T1000 (cell line): ENCODE data around the gene SOBP.

ENCODE experiments used
- DNase-seq: peaks from one replicate; lab custom pipeline; 2025; ENCODE audit warnings: mixed read lengths; lab: John Stamatoyannopoulos, UW

Gene SOBP

DNA sequence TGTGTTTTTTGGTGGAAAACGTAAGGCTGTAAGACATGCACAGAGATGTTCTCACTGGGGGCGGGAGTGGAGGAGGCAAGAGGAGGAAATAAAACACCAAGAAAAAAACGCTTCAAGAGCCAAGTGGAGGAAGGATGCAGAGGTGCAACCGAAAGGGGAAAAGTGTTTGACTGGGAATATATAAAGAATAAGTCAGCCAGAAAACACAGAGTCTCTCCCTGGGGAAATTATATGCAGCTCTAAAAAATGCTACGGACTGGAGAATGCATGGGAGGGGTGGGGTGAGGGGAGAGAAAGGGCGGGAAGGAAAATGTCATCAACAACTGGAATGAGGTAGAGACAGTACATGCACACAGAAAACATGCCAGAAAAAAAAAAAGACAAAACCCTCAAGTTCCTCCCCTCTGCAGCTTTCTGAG, 200.7 kb downstream of the SOBP start:
- no peak for DNase-seq

DNA sequence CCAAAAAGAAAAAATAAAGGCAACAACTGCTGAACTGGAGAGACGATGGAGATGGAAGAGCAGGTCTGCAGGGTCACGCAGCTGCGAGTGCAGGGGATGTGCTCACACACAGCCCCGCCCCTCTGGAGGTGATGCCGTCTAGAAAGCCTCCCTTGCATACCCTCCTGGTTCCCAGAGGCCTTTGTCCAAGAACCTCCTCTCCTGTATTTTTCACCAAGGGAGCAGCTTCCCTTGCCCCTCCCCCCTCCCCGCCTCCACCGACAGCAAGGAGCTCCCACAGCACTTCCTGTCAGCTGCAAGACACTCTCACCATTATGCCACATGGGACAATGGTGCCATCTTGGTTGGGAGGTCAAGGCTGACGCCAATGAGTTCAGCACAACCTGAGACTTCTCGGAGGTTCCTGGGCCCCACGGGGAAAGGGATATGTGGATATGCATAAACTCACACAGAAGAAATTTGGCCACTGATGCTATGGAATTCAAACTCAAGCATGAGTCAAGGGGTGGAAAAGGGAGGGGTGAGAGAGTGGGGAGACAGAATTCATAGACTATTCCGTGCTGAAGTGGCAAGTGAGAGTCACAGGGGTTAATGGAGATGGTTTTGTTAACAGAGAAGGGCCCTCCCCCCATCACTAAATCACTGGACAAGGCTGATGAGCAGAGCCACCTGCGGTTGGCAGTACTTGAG, 201.3 kb downstream of the SOBP start:
- peak; percentile 12 for DNase-seq

DNA sequence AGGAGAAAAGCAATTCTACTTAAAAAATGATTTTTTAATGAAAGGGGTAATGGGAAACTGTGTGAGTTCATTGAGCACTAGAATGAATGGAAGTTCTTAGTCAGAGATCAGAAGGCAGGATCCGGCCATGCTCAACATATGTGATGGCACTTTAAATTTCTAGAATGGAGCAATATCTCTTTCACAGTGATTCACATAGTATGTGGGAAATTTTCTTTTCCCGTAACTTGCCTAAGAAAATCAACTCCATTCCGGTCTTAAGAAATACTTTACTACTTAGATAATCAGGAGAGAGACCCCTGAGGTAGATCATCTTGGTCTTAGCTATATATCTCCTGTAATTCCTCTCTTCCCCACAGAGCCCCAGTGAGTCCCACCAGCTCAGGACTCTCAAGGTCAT, 202.4 kb downstream of the SOBP start:
- DNase-seq: no peak

DNA sequence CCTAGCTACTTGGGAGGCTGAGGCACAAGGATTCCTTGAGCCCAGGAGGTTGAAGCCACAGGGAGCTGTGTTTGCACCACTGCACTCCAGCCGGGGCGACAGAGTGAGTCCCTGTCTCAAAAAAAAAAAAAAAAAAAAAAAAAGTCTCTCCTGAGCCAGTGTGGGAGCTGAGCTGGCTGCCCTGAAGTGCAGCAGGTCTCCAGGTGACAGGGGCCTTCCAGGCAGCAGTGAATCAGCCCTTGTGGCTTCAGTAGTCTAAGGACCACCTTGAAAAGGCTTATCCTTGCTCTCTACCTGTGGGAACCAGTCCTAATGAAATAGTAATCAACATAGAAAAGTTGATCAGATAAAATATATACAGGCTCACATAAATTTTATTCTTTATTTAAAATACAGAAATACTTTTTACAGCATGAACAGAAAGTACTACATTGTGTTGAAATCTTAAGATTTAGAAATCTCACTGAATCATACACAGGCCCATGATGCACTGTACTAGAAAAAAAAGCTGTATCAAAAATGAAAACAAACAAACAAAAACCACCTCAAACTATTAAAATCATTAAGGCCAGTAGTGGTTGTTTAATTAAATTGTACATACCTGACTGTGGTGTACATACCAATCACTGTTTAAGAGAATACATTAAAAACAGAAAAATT, 205.3 kb downstream of the SOBP start:
- no peak for DNase-seq

DNA sequence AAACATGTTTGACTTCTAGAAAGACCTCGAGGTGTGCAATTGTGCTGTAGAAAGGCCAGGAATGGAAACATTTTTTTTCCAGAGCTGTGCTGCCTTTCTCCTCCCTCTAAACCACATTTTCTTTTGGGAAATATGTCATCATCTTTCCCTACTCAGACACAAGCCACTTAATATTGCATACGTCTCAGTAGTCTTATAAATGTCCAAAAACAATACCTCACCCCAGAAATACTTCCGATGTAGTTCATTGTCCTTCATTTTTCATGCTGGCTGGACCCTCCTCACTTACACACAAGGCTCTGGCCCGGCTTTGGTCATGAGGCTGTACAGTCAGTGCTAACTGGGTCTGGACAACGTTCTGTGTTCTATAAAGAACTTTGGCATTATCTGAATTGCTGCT, 207.8 kb downstream of the SOBP start:
- DNase-seq: no peak

DNA sequence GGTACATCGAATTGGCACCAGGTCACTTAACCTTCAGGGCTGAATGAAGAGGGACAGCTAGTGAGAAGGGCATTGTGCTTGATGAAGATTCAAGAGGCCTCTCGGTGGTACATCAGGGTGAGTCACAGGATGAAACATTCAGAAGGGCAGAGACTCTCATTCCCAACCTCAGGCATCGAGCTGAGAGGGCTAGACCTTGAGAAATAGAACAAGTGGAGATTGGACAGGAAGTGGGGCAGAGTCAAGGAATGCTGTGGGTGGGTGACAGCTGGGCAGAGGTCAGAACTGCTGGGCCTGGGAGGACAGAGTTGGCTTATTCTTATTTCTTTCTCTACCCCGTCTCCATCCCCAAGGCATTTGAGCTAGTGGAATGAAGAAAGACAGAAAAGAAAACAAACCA, 208.2 kb downstream of the SOBP start:
- DNase-seq: no peak

DNA sequence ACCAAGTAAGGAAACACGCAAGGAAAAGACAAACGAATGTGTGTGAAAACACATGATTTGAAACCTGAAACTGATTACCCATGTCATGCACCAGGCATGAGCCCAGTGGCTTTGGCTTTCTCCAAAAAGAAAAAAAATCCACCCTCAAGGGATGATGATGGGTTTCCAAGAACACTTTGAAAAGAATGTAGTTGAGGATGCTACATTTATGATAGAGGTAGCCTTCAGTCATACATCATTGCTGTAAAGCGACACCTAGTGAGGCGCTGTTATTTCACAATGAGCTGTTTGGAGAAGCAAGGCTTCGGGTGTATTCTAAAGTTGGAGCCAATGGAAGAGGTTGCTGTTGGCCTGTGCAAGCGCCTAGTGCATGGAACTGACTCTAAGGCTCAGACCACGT, 209.3 kb downstream of the SOBP start:
- no peak for DNase-seq

DNA sequence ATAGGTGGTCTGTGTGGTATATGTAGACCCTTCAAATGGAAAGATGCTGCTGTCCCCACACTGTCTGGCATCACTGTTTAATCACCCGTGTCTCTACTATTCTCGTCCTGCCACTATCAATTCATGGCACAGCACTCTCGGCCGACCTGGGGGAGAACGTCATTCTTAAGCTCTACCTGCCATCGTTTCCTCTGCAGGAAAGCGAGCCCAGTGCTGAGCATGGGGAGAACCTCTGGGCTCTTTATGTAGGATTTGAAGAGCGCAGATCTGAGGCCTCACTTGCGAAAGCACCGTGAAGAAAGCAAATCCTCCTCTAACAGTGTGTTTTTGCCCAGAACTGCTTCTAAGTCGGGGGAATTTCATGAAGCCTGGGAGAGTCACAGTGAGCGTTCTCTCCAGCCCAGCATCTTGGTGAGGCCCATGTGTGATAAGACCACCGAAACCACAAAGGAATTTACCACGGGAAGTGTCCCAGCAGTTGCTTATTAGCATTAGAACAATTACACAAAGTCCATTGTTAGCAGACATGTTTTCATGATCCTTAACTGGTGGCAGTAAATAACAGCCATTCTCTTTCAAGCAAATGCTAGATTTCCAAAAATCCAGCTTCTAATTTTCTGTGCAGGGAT, 209.9 kb downstream of the SOBP start:
- no peak for DNase-seq

DNA sequence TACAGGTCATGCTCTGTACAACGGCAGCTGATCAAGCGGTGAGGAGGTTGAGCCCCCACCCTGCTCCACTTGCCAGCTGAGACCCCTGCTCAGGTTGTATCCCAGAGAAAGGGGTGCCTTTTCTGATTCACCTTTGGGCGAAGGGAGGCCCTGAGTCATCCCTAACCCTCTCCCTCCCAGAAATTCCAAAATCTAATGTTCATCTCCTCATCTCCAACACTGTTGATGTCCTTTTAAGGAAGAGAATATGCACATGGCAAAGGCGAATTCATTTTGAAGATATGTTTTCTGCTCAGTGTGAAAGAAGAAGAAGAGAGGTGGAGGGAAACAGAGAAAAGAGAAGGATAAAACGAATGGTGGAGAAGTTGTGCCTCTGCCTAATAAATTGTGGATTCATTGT, 213.7 kb downstream of the SOBP start:
- DNase-seq: no peak

DNA sequence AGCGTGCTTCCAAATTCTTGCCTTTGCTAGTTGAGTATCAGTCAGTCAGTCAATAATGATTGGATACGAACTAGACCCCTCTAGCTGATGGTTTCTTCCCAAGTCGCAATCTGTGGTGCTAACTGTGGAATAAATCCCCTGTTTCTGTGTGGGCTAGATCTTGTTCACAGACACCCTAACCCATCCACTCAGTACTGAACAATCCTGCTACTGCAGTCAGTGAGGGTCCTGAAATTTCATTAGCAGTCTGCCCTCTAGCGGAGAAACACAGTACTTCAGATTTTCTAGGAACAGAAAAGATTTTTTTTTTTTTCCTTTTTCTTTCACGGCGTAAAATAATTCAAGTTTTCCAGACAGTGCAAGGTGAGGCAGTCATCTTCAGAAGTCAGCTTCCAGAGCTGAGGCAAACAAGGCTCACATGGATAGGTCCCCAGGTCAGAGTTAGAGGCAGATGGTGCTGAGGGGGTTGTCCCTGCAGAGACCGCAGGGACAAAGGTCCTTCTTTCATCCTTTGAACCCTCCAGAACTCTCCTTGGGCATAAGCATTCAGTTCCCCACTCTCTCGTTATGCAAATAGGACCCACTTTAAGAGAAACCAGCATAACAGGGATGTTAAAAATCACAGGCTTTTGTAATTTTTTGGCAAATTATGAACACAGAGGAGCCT, 214.6 kb downstream of the SOBP start:
- no peak for DNase-seq

DNA sequence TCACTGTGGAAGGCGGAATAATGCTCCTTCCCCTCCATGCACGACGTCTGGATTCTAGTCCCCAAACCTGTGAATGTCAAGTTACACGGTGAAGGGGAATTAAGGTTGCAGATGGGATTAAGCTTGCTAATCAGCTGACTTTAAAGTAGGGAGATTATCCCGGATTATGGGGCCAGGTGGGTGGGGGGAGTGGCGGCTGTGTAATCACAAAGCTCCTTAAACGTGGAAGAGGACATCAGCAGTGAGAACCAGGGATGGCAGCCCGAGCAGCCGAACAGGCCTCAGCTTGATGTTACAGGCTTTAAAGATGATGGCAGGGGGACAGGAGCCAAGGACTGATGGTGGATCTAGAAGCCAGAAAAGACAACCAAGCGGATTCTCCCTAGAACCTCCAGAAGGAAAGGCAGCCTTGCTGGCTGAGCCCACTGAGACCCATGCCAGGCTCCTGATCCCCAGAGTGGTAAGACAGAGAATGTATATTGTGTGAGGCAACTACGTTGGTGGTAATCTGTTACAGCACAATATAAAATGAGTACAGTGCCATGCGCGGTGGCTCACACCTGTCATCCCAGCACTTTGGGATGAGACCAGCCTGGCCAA, 216.7 kb downstream of the SOBP start:
- no peak for DNase-seq

DNA sequence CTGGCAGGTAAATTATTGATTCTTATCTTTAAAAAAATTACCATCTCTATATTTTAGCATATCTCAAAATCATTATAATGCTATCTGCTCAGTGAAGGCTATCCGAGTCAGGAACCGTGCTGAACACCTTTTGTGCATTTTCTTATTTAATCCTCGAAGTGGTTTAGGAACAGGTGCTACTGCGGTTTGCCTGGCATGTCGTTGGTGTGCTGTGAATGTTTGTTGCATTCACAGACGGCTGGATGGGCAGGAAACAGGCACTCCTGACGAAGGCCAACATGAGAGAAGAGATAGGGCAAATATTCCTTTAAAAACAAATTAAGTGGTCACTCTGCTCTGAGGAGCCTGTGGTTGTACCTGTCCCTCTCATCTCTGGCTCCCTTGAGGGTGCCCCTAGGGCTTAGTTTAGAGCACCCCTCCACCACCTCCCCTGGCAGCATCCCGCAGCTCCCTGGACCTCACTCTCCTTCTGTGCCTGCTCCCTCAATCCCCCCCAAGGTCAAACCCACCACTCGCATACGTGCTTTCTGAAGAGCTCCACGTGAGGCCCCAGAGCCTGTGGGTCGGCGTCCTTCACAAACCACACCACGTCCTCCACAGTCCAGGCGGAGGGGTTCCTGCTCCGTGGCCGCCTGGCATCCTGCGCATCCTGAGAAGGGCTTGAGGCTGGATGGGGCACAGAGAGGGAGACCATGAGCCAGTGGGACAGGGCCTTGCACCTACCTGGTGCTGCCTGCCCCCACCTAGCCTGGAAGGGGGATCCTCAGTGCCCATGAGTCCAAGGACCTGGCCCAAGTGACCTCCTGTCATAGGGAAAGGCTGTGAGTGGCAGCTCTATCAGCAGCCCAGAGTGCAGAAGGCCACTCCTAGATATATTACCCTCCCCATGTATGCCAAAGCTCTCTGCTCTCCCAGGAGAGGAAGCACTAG, 217.7 kb downstream of the SOBP start:
- DNase-seq: no peak

DNA sequence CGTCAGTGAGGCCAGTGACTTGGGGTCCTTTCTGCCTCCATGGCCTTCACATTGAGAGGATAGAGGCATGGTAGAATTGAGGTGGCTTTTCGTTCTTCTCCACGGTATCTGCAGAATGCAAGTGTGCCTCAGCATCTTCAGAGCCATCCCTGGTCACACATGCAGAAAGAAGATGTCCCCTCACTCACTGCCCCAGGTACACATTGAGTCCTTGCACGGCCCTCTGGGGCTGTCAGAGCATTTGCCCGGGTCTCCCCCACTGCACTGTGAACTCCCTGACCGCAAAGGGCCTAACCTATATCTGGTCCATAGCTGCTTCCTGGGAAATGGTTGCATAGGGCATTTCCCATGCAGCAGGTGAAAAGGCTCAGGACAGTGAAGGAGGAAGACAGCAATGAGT, 218.5 kb downstream of the SOBP start:
- no peak for DNase-seq

DNA sequence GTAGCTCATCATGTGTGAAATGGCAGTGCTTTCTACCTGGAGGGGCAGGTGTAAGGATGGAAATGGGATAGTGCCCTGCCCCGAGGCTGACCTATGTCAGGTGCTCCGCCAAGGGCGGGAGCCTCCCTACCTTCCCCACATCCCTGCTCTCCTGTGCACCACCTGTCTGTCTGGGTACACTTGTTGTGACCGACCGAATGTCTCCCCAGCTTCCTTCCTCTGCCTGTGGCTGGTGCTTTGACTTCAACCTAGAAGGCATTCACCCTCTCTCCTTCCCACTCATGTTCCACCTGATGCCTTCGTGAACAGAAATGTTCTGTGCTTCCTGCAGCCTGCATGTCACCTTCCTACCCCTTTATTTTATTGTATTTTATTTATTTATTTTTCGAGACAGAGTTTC, 219.4 kb downstream of the SOBP start:
- DNase-seq: no peak
